PC-9 (cell line): ENCODE measurements around the gene PEX7.

Experiments
- CTCF ChIP-seq: fragments of 200-600 bp; sonication (generic); conservative IDR thresholded peaks from 2 replicates; pipeline ENCODE4 v1.6.1; 2017; ENCODE audit warnings: mixed run types, antibody characterized with exemption, mild to moderate bottlenecking, moderate library complexity
- EZH2 ChIP-seq: fragments of 200-600 bp; sonication (generic); IDR thresholded peaks from 2 replicates; pipeline ENCODE4 v1.8.0; 2017; ENCODE audit warnings: antibody characterized with exemption, low read depth

GRCh38 chr6:136788069-136788902 lies 34.1 kb upstream of the PEX7 start:
- TF ChIP-seq CTCF (no peak), EZH2 (no peak)
